Retinal pigment epithelial cell (primary cell): ENCODE data around the gene TFPI.

ENCODE experiments used
- DNase-seq: peaks from one replicate; pipeline ENCODE4 v3.0.0-alpha.2; 2010; ENCODE audit warnings: low read depth
- H3K4me3 ChIP-seq: 2 replicates; pipeline ENCODE4 v1.5.1; 2011; ENCODE audit warnings: mild to moderate bottlenecking, low read length, control low read depth, moderate library complexity
- TF ChIP-seq, protein P1 (sequence below): conservative IDR thresholded peaks from 2 replicates; pipeline ENCODE4 v1.5.1; 2011; ENCODE audit warnings: low read depth, low read length, control low read depth, inconsistent platforms

The TFPI gene

DNA sequence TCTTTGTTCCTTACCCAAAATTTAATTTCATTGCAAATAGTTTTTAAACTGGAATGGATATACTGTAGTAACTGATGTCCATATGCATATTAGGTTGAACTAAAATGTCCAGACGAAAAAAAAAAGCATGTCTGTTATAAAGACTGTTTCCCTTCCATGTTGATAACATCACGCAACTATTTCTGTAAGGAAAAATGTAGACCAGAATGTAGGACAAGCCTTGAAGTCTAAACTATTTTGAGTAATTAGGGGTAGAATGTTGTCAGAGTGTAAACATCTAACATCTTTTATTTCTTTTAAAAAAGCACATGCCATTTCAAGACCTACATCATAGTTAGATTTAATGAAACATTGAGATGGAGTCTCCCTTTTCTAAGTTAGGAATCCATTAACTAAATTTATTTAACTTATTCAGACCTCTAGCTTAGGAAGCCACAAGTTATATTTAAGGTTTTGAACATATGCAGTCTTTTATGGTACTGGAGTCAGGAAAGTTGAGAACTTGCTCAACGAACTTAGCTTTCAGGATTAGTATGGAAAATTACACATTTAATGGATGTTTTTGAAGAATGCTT is 114.0 kb downstream of the TFPI start:
- no peak for DNase-seq
- TF ChIP-seq, protein P1, sequence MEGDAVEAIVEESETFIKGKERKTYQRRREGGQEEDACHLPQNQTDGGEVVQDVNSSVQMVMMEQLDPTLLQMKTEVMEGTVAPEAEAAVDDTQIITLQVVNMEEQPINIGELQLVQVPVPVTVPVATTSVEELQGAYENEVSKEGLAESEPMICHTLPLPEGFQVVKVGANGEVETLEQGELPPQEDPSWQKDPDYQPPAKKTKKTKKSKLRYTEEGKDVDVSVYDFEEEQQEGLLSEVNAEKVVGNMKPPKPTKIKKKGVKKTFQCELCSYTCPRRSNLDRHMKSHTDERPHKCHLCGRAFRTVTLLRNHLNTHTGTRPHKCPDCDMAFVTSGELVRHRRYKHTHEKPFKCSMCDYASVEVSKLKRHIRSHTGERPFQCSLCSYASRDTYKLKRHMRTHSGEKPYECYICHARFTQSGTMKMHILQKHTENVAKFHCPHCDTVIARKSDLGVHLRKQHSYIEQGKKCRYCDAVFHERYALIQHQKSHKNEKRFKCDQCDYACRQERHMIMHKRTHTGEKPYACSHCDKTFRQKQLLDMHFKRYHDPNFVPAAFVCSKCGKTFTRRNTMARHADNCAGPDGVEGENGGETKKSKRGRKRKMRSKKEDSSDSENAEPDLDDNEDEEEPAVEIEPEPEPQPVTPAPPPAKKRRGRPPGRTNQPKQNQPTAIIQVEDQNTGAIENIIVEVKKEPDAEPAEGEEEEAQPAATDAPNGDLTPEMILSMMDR: no peak
- no peak overlapping the region for H3K4me3 ChIP-seq

DNA sequence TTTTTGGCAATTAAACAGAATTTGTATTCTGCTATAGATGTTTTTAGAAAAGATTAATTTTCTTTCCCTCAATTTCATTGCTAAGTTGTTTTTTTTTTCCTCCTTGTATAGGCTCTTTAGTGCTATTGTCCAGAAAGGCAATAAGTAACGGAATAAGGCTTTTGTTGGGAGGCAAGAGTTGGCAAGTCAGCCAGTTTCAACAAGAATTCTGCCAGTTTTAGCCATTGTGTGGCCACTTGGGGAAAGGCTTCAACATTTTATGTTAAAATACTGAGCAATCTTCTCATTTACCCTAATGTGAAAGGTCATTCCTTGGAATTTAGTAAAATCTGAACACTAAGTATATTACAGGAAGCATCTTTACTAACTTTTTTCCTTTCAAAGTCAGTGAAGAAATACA is 115.8 kb downstream of the TFPI start:
- H3K4me3 ChIP-seq: no peak overlapping the region
- TF ChIP-seq, protein P1: no peak
- DNase-seq: no peak

DNA sequence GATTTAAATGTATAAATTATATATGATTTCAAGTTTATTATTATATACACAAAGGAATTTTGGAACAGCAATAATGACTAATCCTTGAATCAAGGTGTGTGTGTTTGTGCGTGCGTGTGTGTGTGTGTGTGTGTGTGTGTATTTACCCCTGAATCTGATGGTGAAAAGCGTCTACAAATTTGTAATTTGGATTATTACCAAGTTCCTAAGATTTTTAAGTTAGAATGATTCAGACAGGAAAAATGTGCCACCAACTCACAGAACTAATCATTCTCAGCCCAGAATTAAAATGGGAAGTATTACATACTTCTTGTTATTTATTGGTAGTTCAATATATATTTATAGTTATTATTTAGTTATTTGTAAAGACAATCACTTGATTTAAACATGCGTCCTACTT is 118.5 kb downstream of the TFPI start:
- peak; percentile 48 for DNase-seq
- H3K4me3 ChIP-seq: no peak overlapping the region
- TF ChIP-seq, protein P1: no peak

DNA sequence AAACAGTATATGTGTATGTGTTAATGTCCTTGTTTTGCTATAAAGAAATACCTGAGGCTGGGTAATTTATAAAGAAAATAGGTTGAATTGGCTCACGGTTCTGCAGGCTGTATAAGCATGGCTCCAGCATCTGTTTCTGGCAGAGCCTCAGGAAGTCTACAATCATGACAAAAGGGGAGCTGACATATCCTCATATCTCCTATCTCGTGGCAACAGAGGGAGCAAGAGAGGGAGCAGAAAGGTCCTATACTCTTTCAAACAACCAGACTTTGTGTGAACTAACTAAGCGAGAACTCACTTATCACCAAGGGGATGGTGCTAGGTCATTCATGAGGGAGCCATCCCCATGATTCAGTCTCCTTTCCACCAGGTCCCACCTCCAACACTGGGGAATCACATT is 119.2 kb downstream of the TFPI start:
- H3K4me3 ChIP-seq: no peak overlapping the region
- TF ChIP-seq, protein P1: no peak
- no peak for DNase-seq

DNA sequence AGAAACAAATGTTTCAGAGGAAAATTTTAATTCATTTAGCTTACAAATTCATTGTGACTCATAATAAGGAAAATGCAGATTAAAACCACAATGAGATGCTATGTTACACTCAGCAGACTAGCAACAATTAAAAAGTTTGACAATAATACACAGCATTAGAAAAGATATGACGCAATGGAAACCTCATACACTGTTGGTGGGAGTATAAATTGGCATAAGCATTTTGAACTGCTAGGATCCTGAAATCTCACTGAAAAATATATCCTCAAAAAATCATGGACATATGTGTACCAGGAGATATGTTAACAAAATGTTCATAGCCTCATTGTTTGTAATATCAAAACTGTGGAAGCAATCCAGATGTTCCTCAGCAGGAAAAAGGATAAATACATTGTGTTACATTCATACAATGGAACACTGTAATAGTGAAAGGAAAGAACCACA is 119.9 kb downstream of the TFPI start:
- peak; percentile 33 for DNase-seq

DNA sequence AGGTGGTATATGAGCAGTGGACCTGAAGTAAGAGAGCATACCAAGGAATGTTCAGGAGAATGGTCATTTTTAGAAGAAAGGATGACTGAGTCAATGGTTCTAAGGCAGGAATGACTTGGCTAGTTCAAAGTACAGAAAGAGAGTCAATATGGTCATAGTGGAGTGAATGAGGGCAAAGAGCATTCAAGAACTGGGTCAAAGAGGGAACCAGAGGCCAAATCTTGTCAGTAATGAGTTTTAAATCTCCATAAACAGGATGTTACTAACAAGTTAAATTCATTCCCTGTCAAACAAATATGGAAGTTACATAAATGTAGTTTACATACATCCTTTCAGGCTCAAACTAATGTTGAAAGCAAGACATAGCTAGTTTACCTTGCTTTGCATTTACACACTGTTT is 122.3 kb downstream of the TFPI start:
- TF ChIP-seq, protein P1: no peak
- H3K4me3 ChIP-seq: no peak overlapping the region
- DNase-seq: no peak

More for the DNA sequence above, 119.9 kb downstream of the TFPI start:
- TF ChIP-seq, protein P1: no peak
- H3K4me3 ChIP-seq: no peak overlapping the region

DNA sequence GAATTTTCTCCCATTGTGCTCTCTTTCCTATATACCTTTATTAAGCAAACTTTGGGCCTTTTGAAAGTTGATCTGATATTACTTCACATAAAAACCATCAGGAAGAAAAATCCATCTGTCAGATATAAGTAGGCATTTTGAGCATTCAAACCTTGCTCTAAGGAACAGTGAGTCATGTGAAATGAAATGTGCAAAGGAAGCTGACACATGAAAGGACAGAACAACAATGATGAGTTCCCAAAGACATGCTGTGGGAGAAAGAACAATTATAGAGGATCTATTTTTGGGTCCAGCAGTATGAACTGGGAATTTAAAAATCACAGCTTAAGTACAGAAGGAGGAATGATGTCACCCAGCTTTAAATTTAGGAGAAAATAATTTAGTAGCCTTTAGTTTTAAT is 124.2 kb downstream of the TFPI start:
- H3K4me3 ChIP-seq: no peak overlapping the region
- DNase-seq: peak; percentile 20
- TF ChIP-seq, protein P1: no peak
